Measurements from ENCODE around the gene CNPY1. TPM values are rescaled to one million over a fixed set of nuclear protein-coding genes. Genes with fewer than 3 reads are reported as not detected.

Gene CNPY1
- total RNA-seq, 1 donor from 2014 or later = not detected

- Mint-ChIP-seq H3K4me1 (peaks cover 12% of the 10 kb centered on the region), H3K36me3 (no peaks in the 10 kb centered on the region), H3K4me3 (no peak overlapping the region), H3K27me3 (ENCODE audit: low read depth) (peaks cover 90% of the 10 kb centered on the region), H3K9me3 (no peaks in the 10 kb centered on the region), H3K27ac (no peak overlapping the region)
- DNase-seq (ENCODE audit: low spot score in 2 of 2, unreplicated experiment in 2 of 2) = no peak
- TF ChIP-seq, protein P1, sequence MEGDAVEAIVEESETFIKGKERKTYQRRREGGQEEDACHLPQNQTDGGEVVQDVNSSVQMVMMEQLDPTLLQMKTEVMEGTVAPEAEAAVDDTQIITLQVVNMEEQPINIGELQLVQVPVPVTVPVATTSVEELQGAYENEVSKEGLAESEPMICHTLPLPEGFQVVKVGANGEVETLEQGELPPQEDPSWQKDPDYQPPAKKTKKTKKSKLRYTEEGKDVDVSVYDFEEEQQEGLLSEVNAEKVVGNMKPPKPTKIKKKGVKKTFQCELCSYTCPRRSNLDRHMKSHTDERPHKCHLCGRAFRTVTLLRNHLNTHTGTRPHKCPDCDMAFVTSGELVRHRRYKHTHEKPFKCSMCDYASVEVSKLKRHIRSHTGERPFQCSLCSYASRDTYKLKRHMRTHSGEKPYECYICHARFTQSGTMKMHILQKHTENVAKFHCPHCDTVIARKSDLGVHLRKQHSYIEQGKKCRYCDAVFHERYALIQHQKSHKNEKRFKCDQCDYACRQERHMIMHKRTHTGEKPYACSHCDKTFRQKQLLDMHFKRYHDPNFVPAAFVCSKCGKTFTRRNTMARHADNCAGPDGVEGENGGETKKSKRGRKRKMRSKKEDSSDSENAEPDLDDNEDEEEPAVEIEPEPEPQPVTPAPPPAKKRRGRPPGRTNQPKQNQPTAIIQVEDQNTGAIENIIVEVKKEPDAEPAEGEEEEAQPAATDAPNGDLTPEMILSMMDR (IDR thresholded peaks at IDR 0.05; ENCODE audit: unreplicated experiment) = no peak
Observed at GRCh38 chr7:155534691-155535090, 11.7 kb downstream of the CNPY1 start.

- peak in 1 of 2 experiments; percentile 60 for DNase-seq (ENCODE audit: low spot score in 2 of 2, unreplicated experiment in 2 of 2)
- Mint-ChIP-seq H3K36me3 (no peaks in the 10 kb centered on the region), H3K9me3 (no peaks in the 10 kb centered on the region), H3K27ac (no peak overlapping the region), H3K4me1 (peaks cover 12% of the 10 kb centered on the region), H3K27me3 (ENCODE audit: low read depth) (peaks cover 91% of the 10 kb centered on the region), H3K4me3 (peak overlapping the region; percentile 55)
- TF ChIP-seq, protein P1 (IDR thresholded peaks at IDR 0.05; ENCODE audit: unreplicated experiment) = peak; percentile 44
Observed at GRCh38 chr7:155533827-155534690, 12.3 kb downstream of the CNPY1 start.

DNA sequence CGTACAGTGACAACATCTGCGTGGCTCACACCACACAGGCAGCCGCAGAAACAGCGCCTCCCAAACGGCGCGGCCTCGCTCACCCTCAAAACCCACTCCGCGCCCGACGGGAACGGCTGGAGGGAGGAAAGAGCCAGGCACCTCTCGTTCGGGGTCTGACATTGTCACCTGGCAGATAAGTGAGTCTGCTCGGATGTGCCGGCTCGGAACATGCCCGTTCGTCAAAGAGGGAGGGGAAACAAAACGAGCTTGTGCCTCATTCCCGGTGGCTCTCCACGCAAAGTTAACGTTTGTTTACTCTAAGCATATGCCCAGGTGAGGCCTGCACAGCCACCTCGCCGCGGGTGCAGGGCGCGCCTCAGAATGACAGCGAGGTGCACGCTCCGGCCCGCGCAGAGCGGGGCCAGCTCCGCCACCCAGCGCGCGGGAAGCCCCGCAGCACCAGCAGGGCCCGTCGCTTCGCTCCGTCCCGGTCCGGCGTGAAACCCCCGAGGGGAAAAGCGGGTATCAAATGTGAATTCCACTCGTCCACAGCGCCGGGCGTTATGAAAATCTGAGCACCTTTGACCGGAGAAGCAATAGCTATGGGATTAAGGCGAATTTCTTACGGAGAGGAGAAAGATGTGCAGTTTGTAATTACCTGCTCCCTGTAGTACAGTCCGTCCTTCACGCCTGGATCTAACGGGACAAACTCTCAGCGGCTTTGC lies 13.1 kb downstream of the CNPY1 start:
- no peak overlapping the region for H3K27ac Mint-ChIP-seq
- TF ChIP-seq, protein P1 (IDR thresholded peaks at IDR 0.05; ENCODE audit: unreplicated experiment) = no peak
- H3K9me3 Mint-ChIP-seq = no peaks in the 10 kb centered on the region
- H3K4me3 Mint-ChIP-seq = peak overlapping the region; percentile 55
- H3K4me1 Mint-ChIP-seq = peaks cover 12% of the 10 kb centered on the region
- peaks cover 94% of the 10 kb centered on the region for H3K27me3 Mint-ChIP-seq (ENCODE audit: low read depth)
- no peaks in the 10 kb centered on the region for H3K36me3 Mint-ChIP-seq
- DNase-seq (ENCODE audit: low spot score in 2 of 2, unreplicated experiment in 2 of 2) = no peak

- peaks cover 96% of the 10 kb centered on the region for H3K27me3 Mint-ChIP-seq (ENCODE audit: low read depth)
- H3K9me3 Mint-ChIP-seq = no peaks in the 10 kb centered on the region
- no peak for DNase-seq (ENCODE audit: low spot score in 2 of 2, unreplicated experiment in 2 of 2)
- peaks cover 12% of the 10 kb centered on the region for H3K4me1 Mint-ChIP-seq
- H3K27ac Mint-ChIP-seq = no peak overlapping the region
- TF ChIP-seq, protein P1 (IDR thresholded peaks at IDR 0.05; ENCODE audit: unreplicated experiment) = no peak
- no peaks in the 10 kb centered on the region for H3K36me3 Mint-ChIP-seq
- H3K4me3 Mint-ChIP-seq = peak overlapping the region; percentile 55
Observed at GRCh38 chr7:155532792-155533119, 13.6 kb downstream of the CNPY1 start.

GRCh38 chr7:155531681-155532080 lies 14.7 kb downstream of the CNPY1 start:
- H3K36me3 Mint-ChIP-seq = no peaks in the 10 kb centered on the region
- peaks cover 12% of the 10 kb centered on the region for H3K4me1 Mint-ChIP-seq
- TF ChIP-seq, protein P1 (IDR thresholded peaks at IDR 0.05; ENCODE audit: unreplicated experiment) = no peak
- peaks cover 97% of the 10 kb centered on the region for H3K27me3 Mint-ChIP-seq (ENCODE audit: low read depth)
- H3K4me3 Mint-ChIP-seq = no peak overlapping the region
- H3K27ac Mint-ChIP-seq = no peak overlapping the region
- no peaks in the 10 kb centered on the region for H3K9me3 Mint-ChIP-seq
- DNase-seq (ENCODE audit: low spot score in 2 of 2, unreplicated experiment in 2 of 2) = no peak

Data from mesothelial cell of epicardium (in vitro differentiated cells).